ENCODE data around the gene CXCL6.

The CXCL6 gene

GRCh38 chr4:73851293-73851692 is 14.8 kb downstream of the CXCL6 start:
- DNase-seq (no peak), ATAC-seq (replicated peaks) (no peak)
- Mint-ChIP-seq H3K4me1 (no peaks in the 10 kb centered on the region), H3K9me3 (no peaks in the 10 kb centered on the region), H3K27ac (no peak overlapping the region), H3K36me3 (no peaks in the 10 kb centered on the region), H3K4me3 (no peak overlapping the region), H3K27me3 (peaks cover 5 to 6% of the 10 kb centered on the region in 2 donors)

GRCh38 chr4:73852771-73853170 is 16.3 kb downstream of the CXCL6 start:
- Mint-ChIP-seq H3K9me3 (no peaks in the 10 kb centered on the region), H3K4me1 (no peaks in the 10 kb centered on the region), H3K27me3 (peaks cover 5 to 6% of the 10 kb centered on the region in 2 donors), H3K27ac (peak overlapping the region; percentile 9), H3K4me3 (no peak overlapping the region), H3K36me3 (no peaks in the 10 kb centered on the region)
- ATAC-seq (replicated peaks) = no peak
- no peak for DNase-seq

- peak within 1 kb of the TSS; percentile 9 for H3K27ac Mint-ChIP-seq
- H3K4me3 Mint-ChIP-seq = no peak within 1 kb of the TSS
- ATAC-seq (replicated peaks) (peak in 1 of 2 donors; percentile 21), DNase-seq (no peak)
- H3K9me3 Mint-ChIP-seq = no peaks in the 10 kb centered on the region
- no peaks in the 10 kb centered on the region for H3K36me3 Mint-ChIP-seq
- H3K27me3 Mint-ChIP-seq = peaks cover 5 to 6% of the 10 kb centered on the region in 2 donors
- no peaks in the 10 kb centered on the region for H3K4me1 Mint-ChIP-seq
Measured at GRCh38 chr4:73853246-73853704, 16.8 kb downstream of the CXCL6 start, which contains the start of gene PF4V1. Gene PF4V1, plus strand, starts transcription at chr4:73853296. Its CDS starts 67 bp downstream, at chr4:73853363.

GRCh38 chr4:73853718-73854473 is 17.4 kb downstream of the CXCL6 start:
- Mint-ChIP-seq H3K9me3 (no peaks in the 10 kb centered on the region), H3K4me1 (no peaks in the 10 kb centered on the region), H3K36me3 (no peaks in the 10 kb centered on the region), H3K27me3 (peaks cover 5 to 6% of the 10 kb centered on the region in 2 donors), H3K27ac (no peak overlapping the region), H3K4me3 (no peak overlapping the region)
- DNase-seq = no peak
- no peak for ATAC-seq (replicated peaks)

- H3K9me3 Mint-ChIP-seq = no peaks in the 10 kb centered on the region
- no peaks in the 10 kb centered on the region for H3K4me1 Mint-ChIP-seq
- ATAC-seq (replicated peaks) = no peak
- no peak for DNase-seq
- H3K4me3 Mint-ChIP-seq = no peak overlapping the region
- no peak overlapping the region for H3K27ac Mint-ChIP-seq
- H3K36me3 Mint-ChIP-seq = no peaks in the 10 kb centered on the region
- peaks cover 5 to 6% of the 10 kb centered on the region in 2 donors for H3K27me3 Mint-ChIP-seq
Measured at GRCh38 chr4:73855406-73855805, 18.9 kb downstream of the CXCL6 start.

- Mint-ChIP-seq H3K27me3 (peaks cover 5 to 6% of the 10 kb centered on the region in 2 donors), H3K4me3 (no peak overlapping the region), H3K4me1 (no peaks in the 10 kb centered on the region), H3K9me3 (no peaks in the 10 kb centered on the region), H3K36me3 (no peaks in the 10 kb centered on the region), H3K27ac (no peak overlapping the region)
- ATAC-seq (replicated peaks) = no peak
- DNase-seq = no peak
Measured at GRCh38 chr4:73856518-73856917, 20.0 kb downstream of the CXCL6 start.

GRCh38 chr4:73859614-73860088 is 23.2 kb downstream of the CXCL6 start:
- no peak overlapping the region for H3K27ac Mint-ChIP-seq
- H3K4me3 Mint-ChIP-seq = no peak overlapping the region
- H3K9me3 Mint-ChIP-seq = no peaks in the 10 kb centered on the region
- DNase-seq = no peak
- H3K4me1 Mint-ChIP-seq = no peaks in the 10 kb centered on the region
- no peaks in the 10 kb centered on the region for H3K36me3 Mint-ChIP-seq
- H3K27me3 Mint-ChIP-seq = peaks cover 5 to 8% of the 10 kb centered on the region in 2 donors
- ATAC-seq (replicated peaks) = no peak

- no peak for ATAC-seq (replicated peaks)
- no peaks in the 10 kb centered on the region for H3K9me3 Mint-ChIP-seq
- DNase-seq = no peak
- H3K27me3 Mint-ChIP-seq = peaks cover 5 to 8% of the 10 kb centered on the region in 2 donors
- no peak overlapping the region for H3K27ac Mint-ChIP-seq
- no peak overlapping the region for H3K4me3 Mint-ChIP-seq
- no peaks in the 10 kb centered on the region for H3K4me1 Mint-ChIP-seq
- H3K36me3 Mint-ChIP-seq = no peaks in the 10 kb centered on the region
Measured at GRCh38 chr4:73860181-73860580, 23.7 kb downstream of the CXCL6 start.

GRCh38 chr4:73860917-73861316 is 24.4 kb downstream of the CXCL6 start:
- H3K9me3 Mint-ChIP-seq = no peaks in the 10 kb centered on the region
- peaks cover 5 to 8% of the 10 kb centered on the region in 2 donors for H3K27me3 Mint-ChIP-seq
- H3K4me3 Mint-ChIP-seq = no peak overlapping the region
- no peaks in the 10 kb centered on the region for H3K4me1 Mint-ChIP-seq
- no peak overlapping the region for H3K27ac Mint-ChIP-seq
- no peaks in the 10 kb centered on the region for H3K36me3 Mint-ChIP-seq
- ATAC-seq (replicated peaks) = no peak
- no peak for DNase-seq

GRCh38 chr4:73862322-73862721 is 25.8 kb downstream of the CXCL6 start:
- no peak for ATAC-seq (replicated peaks)
- Mint-ChIP-seq H3K27me3 (peaks cover 5 to 8% of the 10 kb centered on the region in 2 donors), H3K4me1 (no peaks in the 10 kb centered on the region), H3K36me3 (no peaks in the 10 kb centered on the region), H3K9me3 (no peaks in the 10 kb centered on the region), H3K27ac (no peak overlapping the region), H3K4me3 (no peak overlapping the region)
- no peak for DNase-seq

GRCh38 chr4:73864365-73864764 is 27.9 kb downstream of the CXCL6 start:
- H3K4me1 Mint-ChIP-seq = peaks cover 3 to 10% of the 10 kb centered on the region in 2 donors
- H3K27ac Mint-ChIP-seq = no peak overlapping the region
- peaks cover 21 to 24% of the 10 kb centered on the region in 2 donors for H3K27me3 Mint-ChIP-seq
- no peaks in the 10 kb centered on the region for H3K9me3 Mint-ChIP-seq
- no peak for ATAC-seq (replicated peaks)
- H3K36me3 Mint-ChIP-seq = no peaks in the 10 kb centered on the region
- no peak overlapping the region for H3K4me3 Mint-ChIP-seq
- no peak for DNase-seq

GRCh38 chr4:73864961-73865360 is 28.5 kb downstream of the CXCL6 start:
- ATAC-seq (replicated peaks) (no peak), DNase-seq (no peak)
- Mint-ChIP-seq H3K9me3 (no peaks in the 10 kb centered on the region), H3K4me1 (peaks cover 3 to 15% of the 10 kb centered on the region in 2 donors), H3K27me3 (peaks cover 27 to 30% of the 10 kb centered on the region in 2 donors), H3K4me3 (no peak overlapping the region), H3K27ac (no peak overlapping the region), H3K36me3 (no peaks in the 10 kb centered on the region)

GRCh38 chr4:73865431-73866096 is 29.1 kb downstream of the CXCL6 start:
- Mint-ChIP-seq H3K4me1 (peaks cover 3 to 15% of the 10 kb centered on the region in 2 donors), H3K9me3 (no peaks in the 10 kb centered on the region), H3K36me3 (no peaks in the 10 kb centered on the region), H3K27ac (no peak overlapping the region), H3K27me3 (peaks cover 33 to 35% of the 10 kb centered on the region in 2 donors), H3K4me3 (no peak overlapping the region)
- DNase-seq (no peak), ATAC-seq (replicated peaks) (no peak)

- Mint-ChIP-seq H3K9me3 (no peaks in the 10 kb centered on the region), H3K4me3 (no peak overlapping the region), H3K27me3 (peaks cover 33 to 35% of the 10 kb centered on the region in 2 donors), H3K36me3 (no peaks in the 10 kb centered on the region), H3K27ac (no peak overlapping the region), H3K4me1 (peaks cover 3 to 15% of the 10 kb centered on the region in 2 donors)
- DNase-seq = no peak
- no peak for ATAC-seq (replicated peaks)
Measured at GRCh38 chr4:73866246-73866645, 29.8 kb downstream of the CXCL6 start.

- H3K4me1 Mint-ChIP-seq = peaks cover 3 to 15% of the 10 kb centered on the region in 2 donors
- DNase-seq (no peak), ATAC-seq (replicated peaks) (no peak)
- no peak overlapping the region for H3K4me3 Mint-ChIP-seq
- no peak overlapping the region for H3K27ac Mint-ChIP-seq
- peaks cover 0 to 2% of the 10 kb centered on the region in 2 donors for H3K9me3 Mint-ChIP-seq
- peaks cover 28 to 41% of the 10 kb centered on the region in 2 donors for H3K27me3 Mint-ChIP-seq
- no peaks in the 10 kb centered on the region for H3K36me3 Mint-ChIP-seq
Measured at GRCh38 chr4:73867783-73868182, 31.3 kb downstream of the CXCL6 start.

Measured in stimulated activated naive B cell treated with anti-CD40 and anti-IgM and Interleukin-4, amounts not matched to agents 10 μg/mL and 1 μg/mL and 100 μg/mL, for 72 hours (primary cell).